Neural progenitor cell (in vitro differentiated cells): Measurements from ENCODE around the gene BRD4.

Experiments used
- CTCF ChIP-seq: fragments of 200-600 bp; sonication (generic); IDR thresholded peaks from 2 replicates; pipeline ENCODE4 v1.5.1; 2017; ENCODE audit warnings: antibody characterized with exemption, mild to moderate bottlenecking
- EZH2 ChIP-seq: fragments of 200-600 bp; sonication (generic); IDR thresholded peaks from 2 replicates; pipeline ENCODE4 v1.6.1; 2017; ENCODE audit warnings: antibody characterized with exemption, mild to moderate bottlenecking, moderate library complexity
- EZH2phosphoT487 ChIP-seq: fragments of 200-600 bp; sonication (generic); IDR thresholded peaks from 2 replicates; pipeline ENCODE4 v1.6.1; 2017; ENCODE audit warnings: antibody characterized with exemption

GRCh38 chr19:15250640-15250993 is 81.7 kb downstream of the BRD4 start:
- TF ChIP-seq EZH2 = no peak
- no peak for TF ChIP-seq CTCF
- no peak for TF ChIP-seq EZH2phosphoT487
